ENCODE results near the gene ARMCX1.
"Not testable (repeated sequence)": the region's sequence is repeated elsewhere in the genome, so short reads cannot be mapped to it uniquely, and the experiment has no call there.

The ARMCX1 gene

GRCh38 chrX:101550362-101550750, at the start of gene ARMCX1:
TSS of gene ARMCX1 (plus strand) at chrX:101550547. CDS start at chrX:101552931, 2,384 bp downstream.
- peak; percentile 13 for DNase-seq

- not testable (repeated sequence) for DNase-seq
These were observed 47.4 kb upstream of the ARMCX1 start for GRCh38 chrX:101502929-101503328.

DNA sequence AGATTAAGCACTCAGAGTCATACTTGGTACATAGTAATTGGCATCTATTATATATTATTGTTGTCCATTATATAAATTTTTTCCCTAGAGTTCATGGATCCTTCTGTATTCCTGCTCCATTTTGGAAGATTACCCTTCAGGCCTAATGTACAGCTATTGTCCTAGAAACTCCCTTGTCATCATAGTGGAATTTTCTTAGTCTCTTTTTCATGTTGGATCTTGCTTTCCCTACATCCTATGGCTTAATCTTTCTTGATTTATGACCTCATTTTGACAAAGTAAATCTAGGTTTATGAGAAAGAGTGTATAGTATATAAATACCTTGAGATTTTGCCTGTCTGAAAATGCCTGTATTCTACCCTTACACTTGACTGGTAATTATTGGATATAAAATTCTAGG, 43.0 kb upstream of the ARMCX1 start:
- no peak for DNase-seq

DNA sequence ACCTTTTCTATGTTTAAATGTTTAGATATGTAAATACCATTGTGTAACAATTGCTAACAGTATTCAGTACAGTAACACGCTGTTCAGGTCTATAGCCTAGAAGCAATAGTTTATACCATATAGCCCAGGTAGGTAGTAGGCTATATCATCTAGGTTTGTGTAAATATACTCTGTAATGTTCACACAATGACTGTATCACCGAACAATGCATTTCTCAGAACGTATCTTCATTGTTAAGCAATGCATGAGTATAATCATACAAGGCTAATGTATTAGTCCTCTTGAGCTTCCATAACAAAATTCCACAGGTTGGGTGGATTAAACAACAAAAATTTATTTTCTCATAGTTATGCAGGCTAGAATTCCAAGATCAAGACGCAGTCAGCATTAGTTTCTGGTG, 42.4 kb upstream of the ARMCX1 start:
- DNase-seq: no peak

DNA sequence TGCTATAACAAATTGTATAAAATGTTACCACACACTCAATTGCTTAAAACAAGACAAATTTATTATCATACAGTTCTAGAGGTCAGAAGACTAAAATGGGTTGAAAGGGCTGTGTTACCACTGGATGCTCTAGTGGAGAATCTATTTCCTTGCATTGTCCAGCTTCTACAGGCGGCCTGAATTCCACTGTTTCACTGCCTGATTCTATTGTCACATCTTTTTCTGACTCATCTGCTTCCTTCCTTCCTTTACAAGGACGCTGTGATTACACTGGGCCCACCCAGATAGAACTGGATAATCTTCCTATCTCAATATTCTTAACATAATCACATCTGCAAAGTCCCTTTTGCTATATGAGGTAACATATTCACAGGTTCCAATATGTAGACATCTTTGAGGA, 19.4 kb upstream of the ARMCX1 start:
- no peak for DNase-seq

GRCh38 chrX:101539116-101539515, 11.2 kb upstream of the ARMCX1 start:
- no peak for DNase-seq

DNA sequence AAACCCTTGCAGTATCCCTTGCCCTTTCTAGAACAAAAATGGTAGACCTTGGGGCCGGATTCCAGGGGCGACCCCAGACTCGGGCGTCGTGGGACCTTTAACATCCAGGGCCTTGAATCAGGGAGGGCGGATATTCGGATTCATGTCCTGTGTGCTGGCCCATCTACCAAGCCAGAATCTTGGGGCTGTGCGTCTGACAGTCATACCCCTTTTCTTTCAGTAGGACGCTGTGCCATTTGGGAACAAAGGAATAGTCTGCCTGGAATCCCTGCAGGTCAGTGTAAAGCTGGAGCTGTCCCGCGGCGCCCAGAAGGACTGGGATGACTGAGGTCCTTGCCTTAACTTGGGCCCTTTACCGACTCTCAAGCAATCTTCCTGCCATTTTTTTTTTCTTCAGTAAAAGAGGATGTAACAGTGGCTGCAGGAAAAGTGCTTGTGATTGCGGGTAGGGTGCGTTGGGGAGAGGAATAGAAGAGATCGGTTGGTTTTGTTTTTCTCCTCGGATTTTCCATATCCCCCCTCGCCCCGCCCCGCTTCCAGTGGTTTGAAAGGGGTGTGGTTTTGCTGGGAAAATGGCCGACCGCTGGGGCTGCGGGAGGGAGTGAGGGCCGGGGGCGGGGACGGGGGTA, 518 bp downstream of the ARMCX1 start:
- DNase-seq: no peak

- DNase-seq: no peak
These were observed 1.0 kb downstream of the ARMCX1 start for GRCh38 chrX:101551380-101551767.

DNA sequence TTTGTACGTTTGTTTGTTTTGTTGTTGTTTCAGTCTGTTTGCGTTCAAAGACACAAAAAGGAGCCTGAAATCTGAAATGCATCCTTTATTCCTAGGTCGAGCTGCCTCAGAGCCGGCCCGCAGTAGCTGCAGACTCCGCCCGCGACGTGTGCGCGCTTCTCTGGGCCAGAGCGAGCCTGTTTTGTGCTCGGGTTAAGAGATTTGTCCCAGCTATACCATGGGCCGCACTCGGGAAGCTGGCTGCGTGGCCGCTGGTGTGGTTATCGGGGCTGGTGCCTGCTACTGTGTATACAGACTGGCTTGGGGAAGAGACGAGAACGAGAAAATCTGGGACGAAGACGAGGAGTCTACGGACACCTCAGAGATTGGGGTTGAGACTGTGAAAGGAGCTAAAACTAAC, 2.4 kb downstream of the ARMCX1 start:
- no peak for DNase-seq

DNA sequence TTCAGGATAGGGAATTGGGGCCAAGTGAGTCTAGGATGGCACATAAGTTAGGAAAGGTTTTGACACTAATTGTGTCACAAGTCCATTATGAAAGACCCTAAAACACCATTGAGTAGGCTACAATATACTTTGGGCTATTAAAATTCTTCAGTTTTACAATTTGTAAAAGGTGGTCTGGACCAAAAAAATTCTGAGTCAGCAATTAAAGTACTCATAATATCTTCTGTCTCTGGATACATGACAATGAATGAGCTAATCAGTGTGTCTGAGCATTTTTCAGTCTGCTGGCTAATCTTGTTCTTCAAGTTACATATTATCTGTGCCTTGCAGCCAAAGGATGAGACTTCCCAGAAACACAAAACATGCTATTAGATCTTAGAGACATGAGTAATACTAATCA, 14.3 kb downstream of the ARMCX1 start:
- DNase-seq: no peak

- DNase-seq: no peak
These were observed 45.5 kb downstream of the ARMCX1 start for GRCh38 chrX:101595739-101596419.

DNA sequence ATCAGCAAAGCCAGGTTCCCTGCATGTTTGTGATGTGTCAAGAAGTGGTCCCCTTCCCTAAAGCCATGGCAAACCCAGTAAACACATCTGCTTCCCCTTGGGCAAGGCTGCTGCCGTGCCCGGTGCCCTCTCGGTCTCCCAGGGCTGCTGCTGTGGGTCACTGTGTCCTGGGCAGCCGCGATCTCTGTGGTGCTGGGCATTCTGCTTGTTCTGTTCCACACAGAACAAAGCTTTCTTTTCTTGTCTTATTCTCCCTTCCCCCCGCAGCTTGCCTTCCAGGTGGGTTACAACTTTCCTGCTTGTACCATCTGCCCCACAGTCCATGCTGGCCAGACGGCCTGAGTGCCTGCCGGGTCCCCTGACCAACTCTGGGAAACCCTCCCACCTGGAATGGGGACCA, 49.2 kb downstream of the ARMCX1 start:
- not testable (repeated sequence) for DNase-seq

DNA sequence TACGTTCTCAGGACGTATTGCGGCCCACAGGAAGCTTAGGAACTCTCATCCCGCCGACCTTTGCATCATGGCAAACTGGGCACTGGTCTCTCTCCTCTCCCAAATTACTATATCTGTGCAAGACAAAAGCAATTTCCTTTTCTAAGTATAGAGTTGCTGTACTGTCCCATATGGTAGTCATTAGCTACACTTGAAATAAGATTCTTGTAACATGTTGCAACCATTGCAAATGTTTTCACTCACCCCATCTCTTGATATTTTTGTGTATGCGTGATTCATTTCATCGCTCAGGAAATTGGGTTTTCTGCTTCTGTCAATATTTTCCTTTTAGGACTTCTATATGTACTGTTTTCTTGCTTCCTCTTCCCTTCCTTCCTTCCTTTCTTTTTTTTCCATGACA, 51.7 kb downstream of the ARMCX1 start:
- DNase-seq: no peak

All from stimulated activated CD4-positive, alpha-beta T cell treated with anti-CD3 and anti-CD28 coated beads, Interleukin-12 subunit alpha, Interleukin-12 subunit beta, amount 100 ng/mL, for 4 hours (primary cell).